ENCODE measurements around the gene TMEM106C. TPM values are rescaled to one million over a fixed set of nuclear protein-coding genes. Genes with fewer than 3 reads are reported as not detected.
A peak's percentile ranks its signal among the peaks of the same experiment; 100 is the strongest.

TMEM106C gene
- total RNA-seq, 1 donor from 2014 or later, result 164 TPM

GRCh38 chr12:48003226-48004052, 40.0 kb downstream of the TMEM106C start:
- no peak overlapping the region for H3K4me3 ChIP-seq (ENCODE audit: low read depth, low read length)
- DNase-seq (ENCODE audit: low read depth), result no peak
- TF ChIP-seq, protein P1, sequence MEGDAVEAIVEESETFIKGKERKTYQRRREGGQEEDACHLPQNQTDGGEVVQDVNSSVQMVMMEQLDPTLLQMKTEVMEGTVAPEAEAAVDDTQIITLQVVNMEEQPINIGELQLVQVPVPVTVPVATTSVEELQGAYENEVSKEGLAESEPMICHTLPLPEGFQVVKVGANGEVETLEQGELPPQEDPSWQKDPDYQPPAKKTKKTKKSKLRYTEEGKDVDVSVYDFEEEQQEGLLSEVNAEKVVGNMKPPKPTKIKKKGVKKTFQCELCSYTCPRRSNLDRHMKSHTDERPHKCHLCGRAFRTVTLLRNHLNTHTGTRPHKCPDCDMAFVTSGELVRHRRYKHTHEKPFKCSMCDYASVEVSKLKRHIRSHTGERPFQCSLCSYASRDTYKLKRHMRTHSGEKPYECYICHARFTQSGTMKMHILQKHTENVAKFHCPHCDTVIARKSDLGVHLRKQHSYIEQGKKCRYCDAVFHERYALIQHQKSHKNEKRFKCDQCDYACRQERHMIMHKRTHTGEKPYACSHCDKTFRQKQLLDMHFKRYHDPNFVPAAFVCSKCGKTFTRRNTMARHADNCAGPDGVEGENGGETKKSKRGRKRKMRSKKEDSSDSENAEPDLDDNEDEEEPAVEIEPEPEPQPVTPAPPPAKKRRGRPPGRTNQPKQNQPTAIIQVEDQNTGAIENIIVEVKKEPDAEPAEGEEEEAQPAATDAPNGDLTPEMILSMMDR (conservative IDR thresholded peaks at IDR 0.05; ENCODE audit: low read depth, low read length), result no peak

DNA sequence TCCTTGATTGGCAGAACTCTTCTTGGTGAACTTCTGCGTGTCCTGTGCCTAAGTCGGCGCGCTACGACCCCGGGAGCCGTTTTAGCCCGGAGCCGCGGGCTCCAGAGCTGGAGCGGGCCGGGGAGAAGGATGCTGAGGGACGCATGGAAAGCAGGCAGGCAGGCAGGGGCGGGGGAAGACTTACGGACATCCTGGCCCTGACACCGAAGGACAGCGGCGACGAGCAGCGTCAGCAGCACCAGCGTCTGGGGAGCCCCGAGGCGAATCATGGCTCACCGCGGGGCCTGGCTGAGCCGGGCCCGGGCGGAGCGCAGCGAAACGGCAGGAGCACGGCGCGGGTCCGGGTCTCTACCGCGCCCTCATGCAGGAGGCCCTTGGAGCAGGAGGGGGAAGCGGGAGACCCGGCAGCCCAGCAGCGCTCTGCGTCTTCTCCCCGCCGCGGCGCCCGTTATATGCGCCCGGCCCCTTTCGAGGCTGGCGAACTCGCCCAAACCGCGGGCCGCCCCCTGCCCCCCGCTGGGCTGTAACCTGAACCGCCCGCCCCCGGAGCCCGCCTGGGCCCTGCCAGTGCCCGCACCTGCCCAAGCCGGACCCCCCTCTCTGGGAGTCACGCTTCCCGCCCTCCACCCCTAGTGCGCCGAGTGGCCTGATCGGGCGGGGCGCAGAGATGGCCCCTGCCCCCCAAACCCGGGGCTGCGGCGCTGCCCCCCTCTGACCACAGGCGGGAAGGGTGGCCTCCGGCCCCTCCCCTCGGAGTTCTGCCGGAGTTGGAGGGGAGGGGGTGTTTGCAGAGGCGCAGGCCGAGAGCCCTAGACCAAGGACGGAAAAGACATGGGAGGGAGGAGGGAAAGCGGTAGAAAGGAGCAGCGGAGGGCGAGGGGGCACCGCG, 40.9 kb downstream of the TMEM106C start, which contains the start of gene COL2A1:
COL2A1 (minus strand) TSS at position 424 of the 889 bp plus-strand sequence; CDS start at position 269, 155 bp downstream.
- DNase-seq (ENCODE audit: low read depth), result no peak
- H3K4me3 ChIP-seq (ENCODE audit: low read depth, low read length), result peak within 1 kb of the TSS; percentile 8
- TF ChIP-seq, protein P1 (conservative IDR thresholded peaks at IDR 0.05; ENCODE audit: low read depth, low read length), result no peak

DNA sequence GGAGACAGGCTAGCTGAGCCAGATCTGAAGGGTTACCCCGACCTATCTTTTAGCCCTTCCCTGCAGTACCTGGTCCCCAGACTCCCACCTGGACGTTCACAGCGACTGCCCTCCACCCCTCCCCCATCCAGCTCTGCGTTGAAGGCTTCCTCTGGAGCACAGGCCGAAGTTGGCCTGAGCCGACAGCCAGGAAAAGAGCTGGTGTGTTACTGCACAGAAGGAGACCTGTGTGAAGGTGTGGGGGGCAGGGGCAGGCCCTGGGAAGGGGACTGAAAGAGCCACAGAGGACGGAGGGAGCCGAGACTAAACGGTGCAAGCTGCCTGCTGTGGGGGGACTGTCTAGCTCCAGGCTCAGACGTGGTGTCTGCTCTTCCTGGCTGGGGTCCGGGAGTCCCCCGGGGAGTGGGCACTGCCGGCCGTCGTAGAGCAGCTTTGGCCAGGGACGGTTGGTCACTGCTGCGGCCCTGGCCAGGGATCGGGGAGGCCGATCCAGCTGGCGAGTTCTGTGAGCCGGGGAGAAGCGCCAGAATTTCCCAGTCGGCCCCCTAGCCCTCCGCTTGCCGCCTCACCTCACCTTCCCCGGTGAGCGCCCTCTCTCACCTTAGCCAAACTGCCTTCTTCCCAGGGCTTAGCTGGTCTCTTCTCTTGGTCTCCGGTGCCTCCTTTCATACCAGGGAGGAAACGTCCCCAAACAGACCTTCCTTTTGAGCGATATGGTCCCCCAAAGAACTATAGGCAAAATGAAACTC, 41.8 kb downstream of the TMEM106C start:
- DNase-seq (ENCODE audit: low read depth), result no peak
- TF ChIP-seq, protein P1 (conservative IDR thresholded peaks at IDR 0.05; ENCODE audit: low read depth, low read length), result no peak
- no peak overlapping the region for H3K4me3 ChIP-seq (ENCODE audit: low read depth, low read length)

DNA sequence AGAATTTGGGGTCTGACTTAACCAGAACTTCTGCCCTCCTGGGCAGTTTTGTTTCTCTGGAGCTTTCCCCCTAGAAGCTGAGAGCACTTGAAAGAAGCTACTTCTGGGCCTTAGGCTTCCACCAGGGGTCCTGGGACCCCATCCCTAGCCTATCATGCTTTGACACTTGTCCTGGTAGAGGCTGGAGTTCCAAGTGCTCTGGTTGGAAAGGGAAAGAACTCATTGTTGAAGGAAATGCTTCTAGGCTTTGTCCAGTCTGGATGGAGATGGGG, 42.3 kb downstream of the TMEM106C start:
- no peak overlapping the region for H3K4me3 ChIP-seq (ENCODE audit: low read depth, low read length)
- DNase-seq (ENCODE audit: low read depth), result no peak
- TF ChIP-seq, protein P1 (conservative IDR thresholded peaks at IDR 0.05; ENCODE audit: low read depth, low read length), result no peak

DNA sequence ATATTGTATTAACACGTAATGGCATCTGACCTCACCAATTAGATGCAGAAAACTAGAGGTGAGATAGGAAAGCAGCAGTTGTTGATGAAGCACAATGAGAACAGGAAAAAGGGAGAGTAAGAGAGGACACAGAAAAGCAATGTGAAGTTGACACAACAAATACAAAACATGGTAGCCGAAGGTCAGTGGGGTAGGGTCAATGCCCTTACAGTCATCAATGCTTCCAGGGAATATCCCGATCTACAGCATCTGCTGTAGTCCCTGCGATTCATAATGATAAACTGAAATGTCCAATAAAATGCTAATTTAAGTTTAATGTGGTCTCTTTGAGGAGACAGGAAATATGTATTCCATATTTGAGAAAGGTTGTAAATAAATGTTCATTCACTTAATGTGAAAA, 43.8 kb downstream of the TMEM106C start:
- TF ChIP-seq, protein P1 (conservative IDR thresholded peaks at IDR 0.05; ENCODE audit: low read depth, low read length), result no peak
- DNase-seq (ENCODE audit: low read depth), result no peak
- H3K4me3 ChIP-seq (ENCODE audit: low read depth, low read length), result no peak overlapping the region

GRCh38 chr12:48008349-48008748, 45.0 kb downstream of the TMEM106C start:
- no peak for DNase-seq (ENCODE audit: low read depth)
- no peak overlapping the region for H3K4me3 ChIP-seq (ENCODE audit: low read depth, low read length)
- TF ChIP-seq, protein P1 (conservative IDR thresholded peaks at IDR 0.05; ENCODE audit: low read depth, low read length), result no peak

All from epithelial cell of proximal tubule (primary cell).